Sigmoid colon (tissue), 7 donors: Measurements from ENCODE around the gene NLGN1. TPM values are rescaled to one million over a fixed set of nuclear protein-coding genes. Genes with fewer than 3 reads are reported as not detected.

Experiments
- DNase-seq: peaks from one replicate; pipeline ENCODE4 v3.0.0-alpha.2; 2019
- H3K27ac ChIP-seq, 4 donors: fragments of 200-600 bp; sonication (generic); one replicate each; pipeline ENCODE4 v1.5.1; 2016 to 2019; ENCODE audit warnings: mild to moderate bottlenecking in 1 of 4
- H3K27me3 ChIP-seq, 3 donors: fragments of 200-600 bp; sonication (generic); one replicate each; pipeline ENCODE4 v1.5.1; 2019; ENCODE audit warnings: mild to moderate bottlenecking in 1 of 3
- H3K36me3 ChIP-seq, 4 donors: fragments of 200-600 bp; sonication (generic); one replicate each; pipeline ENCODE4 v1.5.1; 2016 to 2019
- H3K4me1 ChIP-seq, 4 donors: fragments of 200-600 bp; sonication (generic); one replicate each; pipeline ENCODE4 v1.5.1; 2017 to 2019
- H3K4me3 ChIP-seq, 4 donors: fragments of 200-600 bp; sonication (generic); one replicate each; pipeline ENCODE4 v1.5.1; 2017 to 2019; ENCODE audit warnings: mild to moderate bottlenecking in 2 of 4, moderate library complexity in 1 of 4
- H3K9me3 ChIP-seq, 4 donors: fragments of 200-600 bp in 3 of 4; sonication (generic) in 3 of 4; one replicate each; pipeline versions ENCODE4 v1.5.1 to v1.6.1; 2013 to 2019
- CTCF ChIP-seq, 4 experiments: fragments of 450-650 bp in 3 of 4; fragments of 200-600 bp in 1 of 4; IDR thresholded peaks; one replicate each; pipeline ENCODE4 v1.5.1; 2016 to 2019; ENCODE audit warnings: antibody characterized with exemption in 4 of 4, mild to moderate bottlenecking in 3 of 4, moderate library complexity in 2 of 4
- EP300 ChIP-seq, 4 donors: sonication (generic); formaldehyde crosslinking; IDR thresholded peaks; one replicate each; pipeline ENCODE4 v1.6.1; 2017; ENCODE audit warnings: antibody characterized with exemption in 4 of 4
- POLR2A ChIP-seq, 2 donors: fragments of 450-650 bp; IDR thresholded peaks; one replicate each; pipeline ENCODE4 v1.6.1; 2016; ENCODE audit warnings: antibody characterized with exemption in 2 of 2, mild to moderate bottlenecking in 2 of 2, moderate library complexity in 2 of 2
- POLR2AphosphoS5 ChIP-seq, 4 donors: sonication (generic); formaldehyde crosslinking; IDR thresholded peaks; one replicate each; pipeline ENCODE4 v1.6.1; 2017; ENCODE audit warnings: antibody characterized with exemption in 4 of 4
- WGBS, 2 donors: extraction: QIAGEN DNeasy Blood & Tissue Kit; methylation state at CpG; one replicate each; pipeline ENCODE4 v1.1.7; 2013; 5-methylcytosine and 5-hydroxymethylcytosine counted together
- intact Hi-C: fragments of 100-400 bp; cut with DNase I; formaldehyde crosslinking; loops from one replicate; pipeline ENCODE4 v1.15.1; 2023
- polyA plus RNA-seq, 3 donors: library from polyadenylated mRNA; stranded (reverse); fragments of 200-250 nt; gene quantifications; one replicate each; pipeline ENCODE4 v1.2.3, GENCODE V29; 2013
- total RNA-seq, 4 donors: library from RNA; depleted of rRNA; stranded (reverse); fragments of >200 nt; gene quantifications; one replicate each; pipeline ENCODE4 v1.1.0, GENCODE V29; 2016
- donor health status: healthy with polysubstance abuse.
- donor health status: Bipolar disorder and iron deficiency.
- donor health status: healthy.

The NLGN1 gene
- total and polyA plus RNA-seq, 7 donors, result under 0.01 to 33.5 (median 28.3) TPM; not detected in 1

- no peak overlapping the region for H3K4me3 ChIP-seq
- H3K9me3 ChIP-seq, result no peaks in the 10 kb centered on the region
- 22 to 49% methylated on average over 4 of the region's 4 CpGs for WGBS, 2 donors
- H3K27me3 ChIP-seq, result no peaks in the 10 kb centered on the region
- peaks cover 0 to 18% (median 0%) of the 10 kb centered on the region in 4 donors for H3K4me1 ChIP-seq
- DNase-seq, result no peak
- intact Hi-C loops, result no loop called here
- no peak overlapping the region for H3K27ac ChIP-seq
- TF ChIP-seq POLR2AphosphoS5 (IDR thresholded peaks at IDR 0.05), result no peak
- TF ChIP-seq EP300 (IDR thresholded peaks at IDR 0.05), result no peak
- TF ChIP-seq CTCF (IDR thresholded peaks at IDR 0.05), result no peak
- no peak for TF ChIP-seq POLR2A (IDR thresholded peaks at IDR 0.05)
- no peaks in the 10 kb centered on the region for H3K36me3 ChIP-seq
Measured at GRCh38 chr3:173502983-173503568, 105.5 kb downstream of the NLGN1 start.

GRCh38 chr3:173510565-173510964, 113.0 kb downstream of the NLGN1 start:
- no peak for TF ChIP-seq POLR2AphosphoS5 (IDR thresholded peaks at IDR 0.05)
- TF ChIP-seq CTCF (IDR thresholded peaks at IDR 0.05), result no peak
- no peak for TF ChIP-seq POLR2A (IDR thresholded peaks at IDR 0.05)
- TF ChIP-seq EP300 (IDR thresholded peaks at IDR 0.05), result no peak
- Histone ChIP-seq H3K4me1 (no peaks in the 10 kb centered on the region), H3K4me3 (no peak overlapping the region), H3K36me3 (no peaks in the 10 kb centered on the region), H3K9me3 (no peaks in the 10 kb centered on the region), H3K27me3 (no peaks in the 10 kb centered on the region), H3K27ac (no peak overlapping the region)
- DNase-seq, result no peak
- intact Hi-C loops, result no loop called here
- WGBS, 2 donors, result 79 to 82% methylated on average over 4 of the region's 4 CpGs

GRCh38 chr3:173513123-173513522, 115.6 kb downstream of the NLGN1 start:
- H3K4me1 ChIP-seq, result no peaks in the 10 kb centered on the region
- no peaks in the 10 kb centered on the region for H3K36me3 ChIP-seq
- no peaks in the 10 kb centered on the region for H3K27me3 ChIP-seq
- intact Hi-C loops, result no loop called here
- no peaks in the 10 kb centered on the region for H3K9me3 ChIP-seq
- no peak for DNase-seq
- no peak overlapping the region for H3K4me3 ChIP-seq
- TF ChIP-seq POLR2AphosphoS5 (IDR thresholded peaks at IDR 0.05) (no peak), CTCF (IDR thresholded peaks at IDR 0.05) (no peak), POLR2A (IDR thresholded peaks at IDR 0.05) (no peak), EP300 (IDR thresholded peaks at IDR 0.05) (no peak)
- H3K27ac ChIP-seq, result no peak overlapping the region
- 50 to 67% methylated on average over 1 of the region's 1 CpG for WGBS, 2 donors

- intact Hi-C loops, result no loop called here
- no peak for DNase-seq
- H3K36me3 ChIP-seq, result no peaks in the 10 kb centered on the region
- H3K4me3 ChIP-seq, result no peak overlapping the region
- H3K4me1 ChIP-seq, result no peaks in the 10 kb centered on the region
- no peaks in the 10 kb centered on the region for H3K27me3 ChIP-seq
- WGBS, 2 donors, result 39 to 52% methylated on average over 8 of the region's 8 CpGs
- no peak for TF ChIP-seq POLR2A (IDR thresholded peaks at IDR 0.05)
- TF ChIP-seq POLR2AphosphoS5 (IDR thresholded peaks at IDR 0.05), result no peak
- TF ChIP-seq EP300 (IDR thresholded peaks at IDR 0.05), result no peak
- TF ChIP-seq CTCF (IDR thresholded peaks at IDR 0.05), result no peak
- no peak overlapping the region for H3K27ac ChIP-seq
- peaks cover 0 to 5% (median 2%) of the 10 kb centered on the region in 4 donors for H3K9me3 ChIP-seq
Measured at GRCh38 chr3:173529062-173529711, 131.6 kb downstream of the NLGN1 start.
